ENCODE measurements around the gene AJAP1.

Gene AJAP1

GRCh38 chr1:4615501-4615900, 38.9 kb upstream of the AJAP1 start:
- no peak for ATAC-seq
- TF ChIP-seq SNAI2 (CRISPR knock-in tag; IDR thresholded peaks at IDR 0.05) (no peak), BACH2 (CRISPR knock-in tag; IDR thresholded peaks at IDR 0.05; ENCODE audit: borderline replicate concordance) (no peak), ZNF565 (CRISPR knock-in tag; conservative IDR thresholded peaks at IDR 0.05; ENCODE audit: low read depth) (no peak), ISL1 (CRISPR knock-in tag; IDR thresholded peaks at IDR 0.05) (no peak), ESRRG (CRISPR knock-in tag; IDR thresholded peaks at IDR 0.05) (no peak), ARNTL (CRISPR knock-in tag; IDR thresholded peaks at IDR 0.05; ENCODE audit: borderline replicate concordance, low read depth) (no peak), PPARA (CRISPR knock-in tag; IDR thresholded peaks at IDR 0.05; ENCODE audit: borderline replicate concordance) (no peak), CREB5 (CRISPR knock-in tag; IDR thresholded peaks at IDR 0.05; ENCODE audit: low read depth) (no peak)
- TF ChIP-seq, protein P1, sequence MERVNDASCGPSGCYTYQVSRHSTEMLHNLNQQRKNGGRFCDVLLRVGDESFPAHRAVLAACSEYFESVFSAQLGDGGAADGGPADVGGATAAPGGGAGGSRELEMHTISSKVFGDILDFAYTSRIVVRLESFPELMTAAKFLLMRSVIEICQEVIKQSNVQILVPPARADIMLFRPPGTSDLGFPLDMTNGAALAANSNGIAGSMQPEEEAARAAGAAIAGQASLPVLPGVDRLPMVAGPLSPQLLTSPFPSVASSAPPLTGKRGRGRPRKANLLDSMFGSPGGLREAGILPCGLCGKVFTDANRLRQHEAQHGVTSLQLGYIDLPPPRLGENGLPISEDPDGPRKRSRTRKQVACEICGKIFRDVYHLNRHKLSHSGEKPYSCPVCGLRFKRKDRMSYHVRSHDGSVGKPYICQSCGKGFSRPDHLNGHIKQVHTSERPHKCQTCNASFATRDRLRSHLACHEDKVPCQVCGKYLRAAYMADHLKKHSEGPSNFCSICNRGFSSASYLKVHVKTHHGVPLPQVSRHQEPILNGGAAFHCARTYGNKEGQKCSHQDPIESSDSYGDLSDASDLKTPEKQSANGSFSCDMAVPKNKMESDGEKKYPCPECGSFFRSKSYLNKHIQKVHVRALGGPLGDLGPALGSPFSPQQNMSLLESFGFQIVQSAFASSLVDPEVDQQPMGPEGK (CRISPR knock-in tag; IDR thresholded peaks at IDR 0.05; ENCODE audit: borderline replicate concordance) = no peak
- TF ChIP-seq, protein P2, sequence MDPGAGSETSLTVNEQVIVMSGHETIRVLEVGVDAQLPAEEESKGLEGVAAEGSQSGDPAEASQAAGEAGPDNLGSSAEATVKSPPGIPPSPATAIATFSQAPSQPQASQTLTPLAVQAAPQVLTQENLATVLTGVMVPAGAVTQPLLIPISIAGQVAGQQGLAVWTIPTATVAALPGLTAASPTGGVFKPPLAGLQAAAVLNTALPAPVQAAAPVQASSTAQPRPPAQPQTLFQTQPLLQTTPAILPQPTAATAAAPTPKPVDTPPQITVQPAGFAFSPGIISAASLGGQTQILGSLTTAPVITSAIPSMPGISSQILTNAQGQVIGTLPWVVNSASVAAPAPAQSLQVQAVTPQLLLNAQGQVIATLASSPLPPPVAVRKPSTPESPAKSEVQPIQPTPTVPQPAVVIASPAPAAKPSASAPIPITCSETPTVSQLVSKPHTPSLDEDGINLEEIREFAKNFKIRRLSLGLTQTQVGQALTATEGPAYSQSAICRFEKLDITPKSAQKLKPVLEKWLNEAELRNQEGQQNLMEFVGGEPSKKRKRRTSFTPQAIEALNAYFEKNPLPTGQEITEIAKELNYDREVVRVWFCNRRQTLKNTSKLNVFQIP (CRISPR knock-in tag; IDR thresholded peaks at IDR 0.05; ENCODE audit: borderline replicate concordance, low read depth) = no peak
- TF ChIP-seq, protein P3, sequence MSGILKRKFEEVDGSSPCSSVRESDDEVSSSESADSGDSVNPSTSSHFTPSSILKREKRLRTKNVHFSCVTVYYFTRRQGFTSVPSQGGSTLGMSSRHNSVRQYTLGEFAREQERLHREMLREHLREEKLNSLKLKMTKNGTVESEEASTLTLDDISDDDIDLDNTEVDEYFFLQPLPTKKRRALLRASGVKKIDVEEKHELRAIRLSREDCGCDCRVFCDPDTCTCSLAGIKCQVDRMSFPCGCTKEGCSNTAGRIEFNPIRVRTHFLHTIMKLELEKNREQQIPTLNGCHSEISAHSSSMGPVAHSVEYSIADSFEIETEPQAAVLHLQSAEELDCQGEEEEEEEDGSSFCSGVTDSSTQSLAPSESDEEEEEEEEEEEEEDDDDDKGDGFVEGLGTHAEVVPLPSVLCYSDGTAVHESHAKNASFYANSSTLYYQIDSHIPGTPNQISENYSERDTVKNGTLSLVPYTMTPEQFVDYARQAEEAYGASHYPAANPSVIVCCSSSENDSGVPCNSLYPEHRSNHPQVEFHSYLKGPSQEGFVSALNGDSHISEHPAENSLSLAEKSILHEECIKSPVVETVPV (CRISPR knock-in tag; IDR thresholded peaks at IDR 0.05) = no peak
- TF ChIP-seq, protein P4, sequence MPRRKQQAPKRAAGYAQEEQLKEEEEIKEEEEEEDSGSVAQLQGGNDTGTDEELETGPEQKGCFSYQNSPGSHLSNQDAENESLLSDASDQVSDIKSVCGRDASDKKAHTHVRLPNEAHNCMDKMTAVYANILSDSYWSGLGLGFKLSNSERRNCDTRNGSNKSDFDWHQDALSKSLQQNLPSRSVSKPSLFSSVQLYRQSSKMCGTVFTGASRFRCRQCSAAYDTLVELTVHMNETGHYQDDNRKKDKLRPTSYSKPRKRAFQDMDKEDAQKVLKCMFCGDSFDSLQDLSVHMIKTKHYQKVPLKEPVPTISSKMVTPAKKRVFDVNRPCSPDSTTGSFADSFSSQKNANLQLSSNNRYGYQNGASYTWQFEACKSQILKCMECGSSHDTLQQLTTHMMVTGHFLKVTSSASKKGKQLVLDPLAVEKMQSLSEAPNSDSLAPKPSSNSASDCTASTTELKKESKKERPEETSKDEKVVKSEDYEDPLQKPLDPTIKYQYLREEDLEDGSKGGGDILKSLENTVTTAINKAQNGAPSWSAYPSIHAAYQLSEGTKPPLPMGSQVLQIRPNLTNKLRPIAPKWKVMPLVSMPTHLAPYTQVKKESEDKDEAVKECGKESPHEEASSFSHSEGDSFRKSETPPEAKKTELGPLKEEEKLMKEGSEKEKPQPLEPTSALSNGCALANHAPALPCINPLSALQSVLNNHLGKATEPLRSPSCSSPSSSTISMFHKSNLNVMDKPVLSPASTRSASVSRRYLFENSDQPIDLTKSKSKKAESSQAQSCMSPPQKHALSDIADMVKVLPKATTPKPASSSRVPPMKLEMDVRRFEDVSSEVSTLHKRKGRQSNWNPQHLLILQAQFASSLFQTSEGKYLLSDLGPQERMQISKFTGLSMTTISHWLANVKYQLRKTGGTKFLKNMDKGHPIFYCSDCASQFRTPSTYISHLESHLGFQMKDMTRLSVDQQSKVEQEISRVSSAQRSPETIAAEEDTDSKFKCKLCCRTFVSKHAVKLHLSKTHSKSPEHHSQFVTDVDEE (CRISPR knock-in tag; IDR thresholded peaks at IDR 0.05) = no peak

DNA sequence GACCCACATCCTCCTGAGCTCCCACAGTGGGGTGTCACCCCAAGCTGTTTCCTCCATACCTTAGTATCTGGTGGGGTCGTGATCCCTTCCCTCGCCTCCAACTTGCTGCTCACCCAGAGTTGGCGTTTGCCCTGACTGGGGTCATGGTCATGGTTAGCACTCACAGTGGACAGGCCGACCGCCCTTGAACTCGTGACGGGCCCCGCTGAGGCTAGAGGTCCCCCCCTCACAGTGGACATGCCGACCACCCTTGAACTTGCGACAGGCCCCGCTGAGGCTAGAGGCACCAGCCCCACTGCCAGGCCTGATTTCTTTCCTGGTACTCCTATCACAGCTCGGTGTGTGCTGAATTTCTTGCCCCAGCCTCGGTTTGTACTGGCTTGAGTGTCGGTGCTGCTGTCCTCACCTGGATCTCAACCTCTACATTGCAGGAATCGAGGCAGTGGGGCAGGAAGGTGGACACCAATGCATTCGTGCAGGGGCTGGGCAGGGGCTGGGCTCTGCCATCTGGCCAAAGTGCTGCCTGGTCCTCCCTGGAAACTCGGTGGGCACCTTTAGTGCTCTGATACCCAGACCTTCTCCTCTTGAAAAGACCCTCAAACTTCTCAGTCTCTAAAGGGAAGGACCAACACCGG, 37.5 kb upstream of the AJAP1 start:
- no peak for ATAC-seq
- TF ChIP-seq BACH2 (CRISPR knock-in tag; IDR thresholded peaks at IDR 0.05; ENCODE audit: borderline replicate concordance) (no peak), OSR1 (CRISPR knock-in tag; IDR thresholded peaks at IDR 0.05) (no peak), GLIS3 (CRISPR knock-in tag; IDR thresholded peaks at IDR 0.05) (no peak), ESRRG (CRISPR knock-in tag; IDR thresholded peaks at IDR 0.05) (no peak), CREB5 (CRISPR knock-in tag; IDR thresholded peaks at IDR 0.05; ENCODE audit: low read depth) (no peak), ZNF565 (CRISPR knock-in tag; conservative IDR thresholded peaks at IDR 0.05; ENCODE audit: low read depth) (no peak), TOX (CRISPR knock-in tag; IDR thresholded peaks at IDR 0.05; ENCODE audit: borderline replicate concordance) (no peak), PPARA (CRISPR knock-in tag; IDR thresholded peaks at IDR 0.05; ENCODE audit: borderline replicate concordance) (no peak), ZFP30 (CRISPR knock-in tag; IDR thresholded peaks at IDR 0.05) (no peak), ARNTL (CRISPR knock-in tag; IDR thresholded peaks at IDR 0.05; ENCODE audit: borderline replicate concordance, low read depth) (no peak)
- TF ChIP-seq, protein P1 (CRISPR knock-in tag; IDR thresholded peaks at IDR 0.05; ENCODE audit: borderline replicate concordance) = no peak
- TF ChIP-seq, protein P4 (CRISPR knock-in tag; IDR thresholded peaks at IDR 0.05) = no peak
